ENCODE measurements around the gene MAP4K4. TPM values are rescaled to one million over a fixed set of nuclear protein-coding genes. Genes with fewer than 3 reads are reported as not detected.
"Not testable (repeated sequence)": the region's sequence is repeated elsewhere in the genome, so short reads cannot be mapped to it uniquely, and the experiment has no call there.

MAP4K4 gene
- total and polyA plus RNA-seq, 12 donors, result 8.7 to 43.1 (median 21.8) TPM

DNA sequence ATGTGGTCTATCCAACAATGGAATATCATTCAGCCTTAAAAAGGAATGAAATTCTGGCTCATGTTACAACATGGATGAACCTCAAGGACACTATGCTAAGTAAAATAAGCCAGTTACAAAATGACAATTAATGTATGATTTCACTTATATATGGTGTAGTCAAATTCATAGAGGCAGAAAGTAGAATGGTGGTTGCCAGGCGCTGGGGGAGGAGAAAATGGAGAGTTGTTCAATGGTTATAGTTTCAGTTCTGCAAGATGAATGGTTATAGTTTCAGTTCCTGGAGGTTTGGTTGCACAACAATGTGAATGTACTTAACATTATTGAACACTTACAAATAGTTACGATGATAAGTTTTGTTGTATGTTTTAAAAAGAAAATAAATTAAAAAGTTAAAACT, 215.0 kb downstream of the MAP4K4 start:
- no peaks in the 10 kb centered on the region for H3K4me1 ChIP-seq (replicated peaks in 1 of 2)
- no peak overlapping the region for H3K4me3 ChIP-seq
- TF ChIP-seq, protein P1, sequence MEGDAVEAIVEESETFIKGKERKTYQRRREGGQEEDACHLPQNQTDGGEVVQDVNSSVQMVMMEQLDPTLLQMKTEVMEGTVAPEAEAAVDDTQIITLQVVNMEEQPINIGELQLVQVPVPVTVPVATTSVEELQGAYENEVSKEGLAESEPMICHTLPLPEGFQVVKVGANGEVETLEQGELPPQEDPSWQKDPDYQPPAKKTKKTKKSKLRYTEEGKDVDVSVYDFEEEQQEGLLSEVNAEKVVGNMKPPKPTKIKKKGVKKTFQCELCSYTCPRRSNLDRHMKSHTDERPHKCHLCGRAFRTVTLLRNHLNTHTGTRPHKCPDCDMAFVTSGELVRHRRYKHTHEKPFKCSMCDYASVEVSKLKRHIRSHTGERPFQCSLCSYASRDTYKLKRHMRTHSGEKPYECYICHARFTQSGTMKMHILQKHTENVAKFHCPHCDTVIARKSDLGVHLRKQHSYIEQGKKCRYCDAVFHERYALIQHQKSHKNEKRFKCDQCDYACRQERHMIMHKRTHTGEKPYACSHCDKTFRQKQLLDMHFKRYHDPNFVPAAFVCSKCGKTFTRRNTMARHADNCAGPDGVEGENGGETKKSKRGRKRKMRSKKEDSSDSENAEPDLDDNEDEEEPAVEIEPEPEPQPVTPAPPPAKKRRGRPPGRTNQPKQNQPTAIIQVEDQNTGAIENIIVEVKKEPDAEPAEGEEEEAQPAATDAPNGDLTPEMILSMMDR (IDR thresholded peaks at IDR 0.05), result no peak
- no peak for TF ChIP-seq POLR2A (IDR thresholded peaks at IDR 0.05)
- DNase-seq, result no peak
- H3K36me3 ChIP-seq (replicated peaks in 1 of 2), result no peaks in the 10 kb centered on the region
- intact Hi-C loops (cut with DNase I), result no loop called here
- H3K27me3 ChIP-seq, result no peaks in the 10 kb centered on the region
- H3K27ac ChIP-seq, result no peak overlapping the region
- 70 to 88% (median 81%) methylated on average over 2 of the region's 2 CpGs for WGBS, 4 donors
- H3K9me3 ChIP-seq (replicated peaks in 1 of 3), result no peaks in the 10 kb centered on the region

DNA sequence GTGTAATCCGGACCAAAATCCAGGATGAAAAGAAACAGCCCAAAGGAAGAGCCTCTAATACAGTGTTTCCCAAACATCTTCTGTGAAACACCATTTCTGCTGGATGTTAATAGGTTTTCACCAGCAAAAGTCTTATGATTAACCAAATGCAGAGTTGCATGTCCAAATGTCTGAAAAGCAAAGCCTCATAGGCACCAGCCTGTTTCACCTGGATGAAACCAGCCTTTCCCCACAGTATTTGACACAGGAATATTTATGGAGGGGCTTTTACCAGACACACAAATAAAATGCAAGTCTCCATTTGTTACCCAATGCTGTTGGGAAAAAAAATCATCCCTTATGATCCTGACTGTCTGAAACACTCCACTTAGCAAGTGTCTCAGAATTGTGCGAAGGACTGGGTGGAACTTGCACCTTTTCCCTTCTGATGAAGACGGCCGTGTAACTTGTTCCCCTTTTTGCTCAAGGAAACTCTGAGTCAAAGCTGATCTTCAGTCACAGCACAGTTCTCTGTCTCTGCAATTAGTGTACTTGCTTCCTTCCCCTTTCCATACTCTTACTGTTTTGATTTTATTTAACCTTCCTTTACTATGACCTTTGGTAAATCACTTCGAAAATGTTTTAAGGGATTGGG, 223.9 kb downstream of the MAP4K4 start:
- no peak overlapping the region for H3K4me3 ChIP-seq
- peak in 2 of 7 donors; percentile 22 to 27 for DNase-seq
- intact Hi-C loops (cut with DNase I), result no loop called here
- H3K36me3 ChIP-seq (replicated peaks in 1 of 2), result no peaks in the 10 kb centered on the region
- H3K9me3 ChIP-seq (replicated peaks in 1 of 3), result peaks cover 0 to 14% (median 0%) of the 10 kb centered on the region in 3 donors
- peak overlapping the region in 2 of 5 donors; percentile 28 to 81 for H3K27ac ChIP-seq
- H3K4me1 ChIP-seq (replicated peaks in 1 of 2), result no peaks in the 10 kb centered on the region
- no peak for TF ChIP-seq POLR2A (IDR thresholded peaks at IDR 0.05)
- TF ChIP-seq, protein P1 (IDR thresholded peaks at IDR 0.05), result no peak
- no peaks in the 10 kb centered on the region for H3K27me3 ChIP-seq
- 59 to 71% (median 64%) methylated on average over 5 of the region's 5 CpGs for WGBS, 4 donors

DNA sequence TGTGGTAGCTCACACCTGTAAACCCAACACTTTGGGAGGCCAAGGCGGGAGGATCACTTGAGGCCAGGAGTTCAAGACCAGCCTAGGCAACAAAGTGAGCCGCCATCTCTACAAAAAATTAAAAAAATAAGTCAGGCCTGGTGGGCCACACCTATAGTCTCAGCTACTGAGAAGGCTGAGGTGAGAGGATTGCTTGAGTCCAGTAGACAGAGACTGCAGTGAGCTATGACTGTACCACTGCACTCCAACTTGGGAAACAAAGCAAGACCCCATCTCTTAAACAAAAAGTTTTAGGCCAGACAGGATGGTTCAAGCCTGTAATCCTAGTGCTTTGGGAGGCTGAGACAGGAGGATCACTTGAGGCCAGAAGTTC, 224.4 kb downstream of the MAP4K4 start:
- no peak for TF ChIP-seq POLR2A (IDR thresholded peaks at IDR 0.05)
- TF ChIP-seq, protein P1 (IDR thresholded peaks at IDR 0.05), result no peak
- intact Hi-C loops (cut with DNase I), result no loop called here
- no peaks in the 10 kb centered on the region for H3K4me1 ChIP-seq (replicated peaks in 1 of 2)
- peak overlapping the region in 2 of 5 donors; percentile 28 to 81 for H3K27ac ChIP-seq
- no peak overlapping the region for H3K4me3 ChIP-seq
- H3K36me3 ChIP-seq (replicated peaks in 1 of 2), result no peaks in the 10 kb centered on the region
- H3K27me3 ChIP-seq, result no peaks in the 10 kb centered on the region
- no peak for DNase-seq
- 86 to 92% (median 87%) methylated on average over 2 of the region's 2 CpGs for WGBS, 4 donors
- peaks cover 0 to 14% (median 0%) of the 10 kb centered on the region in 3 donors for H3K9me3 ChIP-seq (replicated peaks in 1 of 3)

DNA sequence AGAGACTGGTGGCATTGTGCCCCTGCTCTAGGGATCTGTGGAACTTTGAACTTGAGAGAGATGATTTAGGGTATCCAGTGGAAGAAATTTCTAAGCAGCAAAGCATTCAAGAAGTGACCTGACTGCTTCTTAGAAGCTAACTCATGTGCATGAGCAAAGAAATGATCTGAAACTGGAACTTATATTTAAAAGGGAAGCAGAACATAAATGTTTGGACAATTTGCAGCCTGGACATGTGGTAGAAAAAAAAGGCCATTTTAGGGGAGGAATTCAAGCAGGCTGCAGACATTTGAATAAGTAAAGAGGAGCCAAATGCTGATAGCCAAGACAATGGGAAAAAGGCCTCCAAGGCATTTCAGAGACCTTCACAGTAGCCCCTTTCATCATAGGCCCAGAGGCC, 226.8 kb downstream of the MAP4K4 start:
- intact Hi-C loops (cut with DNase I); H3K27ac ChIP-seq; H3K36me3 ChIP-seq (replicated peaks in 1 of 2); H3K4me3 ChIP-seq; H3K27me3 ChIP-seq; DNase-seq; H3K4me1 ChIP-seq (replicated peaks in 1 of 2): not testable (repeated sequence)
- peaks cover 0 to 14% (median 0%) of the 10 kb centered on the region in 3 donors for H3K9me3 ChIP-seq (replicated peaks in 1 of 3)

DNA sequence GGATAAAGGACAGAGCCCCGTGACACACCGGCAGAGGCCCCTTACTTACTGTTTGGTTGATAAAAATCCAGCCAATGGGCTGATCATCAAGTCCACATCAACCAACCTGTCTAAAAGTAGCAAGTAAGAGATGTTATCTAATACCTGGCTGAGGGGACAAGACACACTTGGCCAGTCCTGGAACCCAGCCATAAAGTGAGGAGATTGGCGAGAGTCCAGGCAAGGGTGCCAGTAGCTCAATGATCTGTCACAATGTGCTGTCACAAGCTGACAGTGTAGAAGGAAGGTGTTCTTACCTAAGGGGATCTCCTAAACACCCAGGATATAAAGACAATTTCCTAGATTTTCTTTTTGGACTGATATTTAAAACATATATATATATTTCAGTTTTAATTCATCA, 232.5 kb downstream of the MAP4K4 start:
- H3K4me3 ChIP-seq, result no peak overlapping the region
- no peak overlapping the region for H3K27ac ChIP-seq
- peaks cover 0 to 2% (median 0%) of the 10 kb centered on the region in 3 donors for H3K9me3 ChIP-seq (replicated peaks in 1 of 3)
- no peaks in the 10 kb centered on the region for H3K27me3 ChIP-seq
- DNase-seq, result no peak
- no peaks in the 10 kb centered on the region for H3K36me3 ChIP-seq (replicated peaks in 1 of 2)
- intact Hi-C loops (cut with DNase I), result no loop called here
- 78 to 86% (median 80%) methylated on average over 3 of the region's 3 CpGs for WGBS, 4 donors
- H3K4me1 ChIP-seq (replicated peaks in 1 of 2), result no peaks in the 10 kb centered on the region
- TF ChIP-seq, protein P1 (IDR thresholded peaks at IDR 0.05), result no peak
- TF ChIP-seq POLR2A (IDR thresholded peaks at IDR 0.05), result no peak

All from adrenal gland (tissue), 12 donors.